ENCODE data around the gene IL1RAP.
"Not testable (repeated sequence)": the region's sequence is repeated elsewhere in the genome, so short reads cannot be mapped to it uniquely, and the experiment has no call there.

IL1RAP gene

DNA sequence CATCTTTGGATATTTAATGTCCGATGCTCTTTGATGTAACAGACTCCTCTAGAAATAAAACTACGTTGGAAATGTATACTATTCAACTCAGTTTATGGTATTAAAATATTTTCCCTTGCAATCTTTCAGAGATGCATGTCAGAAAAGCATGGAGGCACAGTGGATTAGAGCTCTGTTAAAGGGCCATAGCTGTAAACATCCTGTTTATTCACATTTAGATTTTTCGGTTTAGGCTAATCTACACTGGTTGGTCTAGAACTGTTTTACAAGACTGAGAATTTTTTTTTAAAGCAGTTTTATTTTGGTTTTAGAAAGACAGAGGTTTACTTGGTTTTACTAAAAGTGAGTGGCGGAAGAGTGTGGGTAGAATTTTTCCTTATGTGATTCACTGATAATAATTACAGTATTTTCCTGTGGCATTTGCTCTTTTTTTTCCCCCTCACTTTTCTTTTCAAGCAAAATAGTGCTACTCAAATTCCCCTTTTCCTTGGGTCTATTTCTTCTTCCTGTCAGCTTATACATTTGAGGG lies 132.1 kb downstream of the IL1RAP start:
- no peaks in the 10 kb centered on the region for H3K27me3 ChIP-seq (ENCODE audit: control insufficient read depth, insufficient read depth, low read length)
- no peaks in the 10 kb centered on the region for H3K9me3 ChIP-seq (ENCODE audit: control insufficient read depth, insufficient read depth, low read length)
- no CpG with 5 or more reads among the region's 4 CpGs for WGBS (ENCODE audit: insufficient coverage, insufficient read length)
- no peak overlapping the region for H3K27ac ChIP-seq (ENCODE audit: low read length)
- H3K4me1 ChIP-seq (ENCODE audit: control insufficient read depth, insufficient read depth, low read length), result peaks cover 1% of the 10 kb centered on the region; the same call in 1 of the 2 replicates
- no peak for DNase-seq (ENCODE audit: low read depth, low spot score)
- no peaks in the 10 kb centered on the region for H3K36me3 ChIP-seq (ENCODE audit: control insufficient read depth, insufficient read depth, low read length)
- H3K4me3 ChIP-seq (ENCODE audit: low read length), result no peak overlapping the region

DNA sequence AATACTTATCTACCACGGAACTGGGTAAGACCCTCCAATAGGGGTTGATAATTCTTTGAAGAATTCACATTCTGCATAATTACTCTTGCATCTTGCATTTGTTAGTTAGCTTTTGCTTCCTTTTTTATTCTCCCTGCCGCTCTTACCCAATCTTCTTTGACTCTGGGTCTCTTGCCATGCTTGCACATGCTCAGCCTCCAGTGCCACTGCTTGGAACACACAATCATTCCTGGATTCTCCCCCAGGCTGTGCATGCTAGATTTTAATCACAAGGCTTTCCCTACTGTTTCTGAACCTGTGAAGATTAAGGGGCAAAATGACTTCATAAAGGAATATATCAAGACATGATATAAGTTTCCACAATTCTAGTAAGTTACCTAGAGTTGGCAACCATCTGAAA lies 133.1 kb downstream of the IL1RAP start:
- no peaks in the 10 kb centered on the region for H3K36me3 ChIP-seq (ENCODE audit: control insufficient read depth, insufficient read depth, low read length)
- peaks cover 1% of the 10 kb centered on the region; the same call in 1 of the 2 replicates for H3K4me1 ChIP-seq (ENCODE audit: control insufficient read depth, insufficient read depth, low read length)
- DNase-seq (ENCODE audit: low read depth, low spot score), result no peak
- no peaks in the 10 kb centered on the region for H3K27me3 ChIP-seq (ENCODE audit: control insufficient read depth, insufficient read depth, low read length)
- H3K4me3 ChIP-seq (ENCODE audit: low read length), result no peak overlapping the region
- no CpG with 5 or more reads among the region's 2 CpGs for WGBS (ENCODE audit: insufficient coverage, insufficient read length)
- H3K9me3 ChIP-seq (ENCODE audit: control insufficient read depth, insufficient read depth, low read length), result no peaks in the 10 kb centered on the region
- H3K27ac ChIP-seq (ENCODE audit: low read length), result no peak overlapping the region

DNA sequence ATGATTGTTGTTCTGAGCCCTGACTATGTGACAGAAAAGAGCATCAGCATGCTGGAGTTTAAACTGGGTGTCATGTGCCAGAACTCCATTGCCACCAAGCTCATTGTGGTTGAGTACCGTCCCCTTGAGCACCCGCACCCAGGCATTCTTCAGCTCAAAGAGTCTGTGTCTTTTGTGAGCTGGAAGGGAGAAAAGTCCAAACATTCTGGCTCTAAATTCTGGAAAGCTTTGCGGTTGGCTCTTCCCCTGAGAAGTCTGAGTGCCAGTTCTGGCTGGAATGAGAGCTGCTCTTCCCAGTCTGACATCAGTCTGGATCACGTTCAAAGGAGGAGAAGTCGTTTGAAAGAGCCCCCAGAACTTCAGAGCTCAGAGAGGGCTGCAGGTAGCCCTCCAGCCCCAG lies 142.0 kb downstream of the IL1RAP start:
- no peak overlapping the region for H3K27ac ChIP-seq (ENCODE audit: low read length)
- WGBS (ENCODE audit: insufficient coverage, insufficient read length), result no CpG with 5 or more reads among the region's 5 CpGs
- H3K36me3 ChIP-seq (ENCODE audit: control insufficient read depth, insufficient read depth, low read length), result no peaks in the 10 kb centered on the region
- no peak for DNase-seq (ENCODE audit: low read depth, low spot score)
- no peaks in the 10 kb centered on the region for H3K9me3 ChIP-seq (ENCODE audit: control insufficient read depth, insufficient read depth, low read length)
- no peaks in the 10 kb centered on the region for H3K4me1 ChIP-seq (ENCODE audit: control insufficient read depth, insufficient read depth, low read length)
- no peak overlapping the region for H3K4me3 ChIP-seq (ENCODE audit: low read length)
- no peaks in the 10 kb centered on the region for H3K27me3 ChIP-seq (ENCODE audit: control insufficient read depth, insufficient read depth, low read length)

DNA sequence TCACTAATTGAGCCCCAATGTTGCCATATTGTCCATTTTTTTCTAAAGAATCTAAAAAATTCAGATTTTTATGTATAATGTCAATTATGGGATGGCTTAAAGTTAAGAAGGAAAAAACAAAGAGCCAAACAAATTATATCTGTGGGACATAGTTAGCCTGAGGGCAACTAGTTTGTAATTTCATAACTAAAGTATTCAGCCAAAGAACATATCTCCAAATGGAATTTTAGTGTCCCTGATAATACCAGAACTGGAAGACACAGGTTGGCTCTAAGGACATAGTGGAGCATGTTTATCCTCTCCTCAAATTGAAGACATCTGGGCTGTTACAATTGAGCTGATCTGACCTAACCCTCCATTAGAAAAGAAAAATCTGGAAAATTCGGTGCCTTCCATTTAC lies 144.2 kb downstream of the IL1RAP start:
- DNase-seq (ENCODE audit: low read depth, low spot score), result no peak
- H3K4me3 ChIP-seq (ENCODE audit: low read length), result no peak overlapping the region
- no peaks in the 10 kb centered on the region for H3K9me3 ChIP-seq (ENCODE audit: control insufficient read depth, insufficient read depth, low read length)
- WGBS (ENCODE audit: insufficient coverage, insufficient read length), result no CpG with 5 or more reads among the region's 1 CpG
- no peaks in the 10 kb centered on the region for H3K4me1 ChIP-seq (ENCODE audit: control insufficient read depth, insufficient read depth, low read length)
- H3K36me3 ChIP-seq (ENCODE audit: control insufficient read depth, insufficient read depth, low read length), result no peaks in the 10 kb centered on the region
- H3K27ac ChIP-seq (ENCODE audit: low read length), result no peak overlapping the region
- H3K27me3 ChIP-seq (ENCODE audit: control insufficient read depth, insufficient read depth, low read length), result no peaks in the 10 kb centered on the region

DNA sequence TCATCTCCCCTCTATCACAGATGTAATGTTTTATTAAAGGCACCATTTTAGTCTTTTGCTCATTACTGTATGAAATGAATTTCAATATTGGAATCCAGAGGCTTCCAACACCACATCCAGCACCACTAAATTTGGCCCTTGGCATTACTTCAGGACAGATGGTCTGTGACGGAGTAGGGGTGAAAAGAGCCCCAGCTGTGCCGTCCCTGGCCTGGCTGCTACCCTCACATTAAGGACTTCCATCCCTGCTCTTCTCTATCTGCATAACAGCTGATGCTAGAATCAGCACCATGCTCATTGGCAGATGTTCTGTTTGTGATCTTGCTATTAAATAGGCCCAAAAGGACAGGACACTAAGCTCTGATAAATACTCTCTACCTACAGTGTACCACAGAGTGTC lies 152.9 kb downstream of the IL1RAP start:
- no peak for DNase-seq (ENCODE audit: low read depth, low spot score)
- H3K27ac ChIP-seq (ENCODE audit: low read length), result no peak overlapping the region
- H3K4me1 ChIP-seq (ENCODE audit: control insufficient read depth, insufficient read depth, low read length), result no peaks in the 10 kb centered on the region
- H3K4me3 ChIP-seq (ENCODE audit: low read length), result no peak overlapping the region
- H3K36me3 ChIP-seq (ENCODE audit: control insufficient read depth, insufficient read depth, low read length), result no peaks in the 10 kb centered on the region
- no peaks in the 10 kb centered on the region for H3K27me3 ChIP-seq (ENCODE audit: control insufficient read depth, insufficient read depth, low read length)
- no CpG with 5 or more reads among the region's 2 CpGs for WGBS (ENCODE audit: insufficient coverage, insufficient read length)
- H3K9me3 ChIP-seq (ENCODE audit: control insufficient read depth, insufficient read depth, low read length), result no peaks in the 10 kb centered on the region

DNA sequence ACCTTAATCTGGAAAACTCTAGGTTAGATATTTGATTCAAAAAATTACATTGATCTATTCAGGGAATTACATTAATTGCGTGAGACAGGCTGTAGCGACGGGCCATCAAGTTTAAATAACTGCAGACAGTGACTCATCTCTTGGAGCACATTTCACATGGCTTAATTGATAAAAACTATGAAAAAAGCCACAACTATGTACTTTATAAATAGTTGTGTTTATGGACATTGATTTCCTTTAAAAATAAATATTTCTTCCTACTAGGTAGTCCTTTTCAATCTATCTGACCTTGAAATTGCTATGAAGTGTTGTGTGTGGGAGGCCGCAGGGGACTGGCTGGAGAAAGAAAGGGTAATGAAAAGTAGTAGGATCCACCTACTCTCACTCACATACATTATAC lies 157.8 kb downstream of the IL1RAP start:
- Histone ChIP-seq H3K9me3 (ENCODE audit: control insufficient read depth, insufficient read depth, low read length) (no peaks in the 10 kb centered on the region), H3K36me3 (ENCODE audit: control insufficient read depth, insufficient read depth, low read length) (no peaks in the 10 kb centered on the region), H3K27ac (ENCODE audit: low read length) (no peak overlapping the region), H3K4me1 (ENCODE audit: control insufficient read depth, insufficient read depth, low read length) (no peaks in the 10 kb centered on the region), H3K4me3 (ENCODE audit: low read length) (no peak overlapping the region), H3K27me3 (ENCODE audit: control insufficient read depth, insufficient read depth, low read length) (no peaks in the 10 kb centered on the region)
- WGBS (ENCODE audit: insufficient coverage, insufficient read length), result no CpG with 5 or more reads among the region's 4 CpGs
- no peak for DNase-seq (ENCODE audit: low read depth, low spot score)

DNA sequence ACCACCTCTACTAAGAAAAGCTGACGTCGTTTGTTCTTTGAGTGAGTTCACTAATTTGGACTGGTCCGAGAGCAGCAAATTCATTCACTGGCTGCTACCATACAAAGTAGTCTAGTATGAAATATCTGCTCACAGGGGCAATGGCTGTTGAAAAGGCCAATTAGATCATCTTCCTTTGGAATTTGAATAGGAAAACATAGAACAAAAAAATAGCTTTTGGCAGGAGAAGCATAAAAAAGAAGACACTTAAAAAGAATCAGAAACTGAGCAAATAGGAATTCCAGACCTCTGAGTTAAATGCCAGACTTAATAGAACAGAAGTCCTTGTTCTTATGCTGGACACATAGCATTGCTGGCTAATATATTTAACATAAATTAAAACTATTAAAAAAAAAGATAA lies 159.3 kb downstream of the IL1RAP start:
- no peaks in the 10 kb centered on the region for H3K36me3 ChIP-seq (ENCODE audit: control insufficient read depth, insufficient read depth, low read length)
- no CpG with 5 or more reads among the region's 3 CpGs for WGBS (ENCODE audit: insufficient coverage, insufficient read length)

DNA sequence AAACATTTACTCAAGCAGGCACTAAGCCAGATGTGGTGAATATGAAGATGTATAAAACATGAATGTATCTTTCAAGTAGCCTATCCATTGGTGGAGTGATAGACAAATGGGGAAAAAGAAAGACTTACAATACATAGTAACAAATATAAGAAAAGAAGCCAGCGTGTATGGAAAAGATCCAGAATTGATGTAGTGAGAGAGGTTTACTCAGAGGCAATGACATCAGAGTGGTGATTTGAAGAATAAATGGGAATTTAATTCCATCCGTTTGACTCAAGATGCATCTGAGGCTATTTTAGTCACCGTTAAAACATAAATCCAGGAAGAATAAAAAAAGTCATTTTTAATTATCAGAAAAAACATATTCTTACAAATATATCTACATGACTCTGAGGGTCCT lies 162.6 kb downstream of the IL1RAP start:
- Histone ChIP-seq H3K4me1 (ENCODE audit: control insufficient read depth, insufficient read depth, low read length) (no peaks in the 10 kb centered on the region), H3K27me3 (ENCODE audit: control insufficient read depth, insufficient read depth, low read length) (no peaks in the 10 kb centered on the region), H3K4me3 (ENCODE audit: low read length) (no peak overlapping the region), H3K27ac (ENCODE audit: low read length) (no peak overlapping the region), H3K36me3 (ENCODE audit: control insufficient read depth, insufficient read depth, low read length) (no peaks in the 10 kb centered on the region), H3K9me3 (ENCODE audit: control insufficient read depth, insufficient read depth, low read length) (no peaks in the 10 kb centered on the region)
- WGBS (ENCODE audit: insufficient coverage, insufficient read length), result no CpG with 5 or more reads among the region's 3 CpGs
- no peak for DNase-seq (ENCODE audit: low read depth, low spot score)

More for the DNA sequence above, 159.3 kb downstream of the IL1RAP start:
- no peaks in the 10 kb centered on the region for H3K4me1 ChIP-seq (ENCODE audit: control insufficient read depth, insufficient read depth, low read length)
- no peak for DNase-seq (ENCODE audit: low read depth, low spot score)
- H3K4me3 ChIP-seq (ENCODE audit: low read length), result no peak overlapping the region
- no peaks in the 10 kb centered on the region for H3K27me3 ChIP-seq (ENCODE audit: control insufficient read depth, insufficient read depth, low read length)
- no peaks in the 10 kb centered on the region for H3K9me3 ChIP-seq (ENCODE audit: control insufficient read depth, insufficient read depth, low read length)
- H3K27ac ChIP-seq (ENCODE audit: low read length), result no peak overlapping the region

DNA sequence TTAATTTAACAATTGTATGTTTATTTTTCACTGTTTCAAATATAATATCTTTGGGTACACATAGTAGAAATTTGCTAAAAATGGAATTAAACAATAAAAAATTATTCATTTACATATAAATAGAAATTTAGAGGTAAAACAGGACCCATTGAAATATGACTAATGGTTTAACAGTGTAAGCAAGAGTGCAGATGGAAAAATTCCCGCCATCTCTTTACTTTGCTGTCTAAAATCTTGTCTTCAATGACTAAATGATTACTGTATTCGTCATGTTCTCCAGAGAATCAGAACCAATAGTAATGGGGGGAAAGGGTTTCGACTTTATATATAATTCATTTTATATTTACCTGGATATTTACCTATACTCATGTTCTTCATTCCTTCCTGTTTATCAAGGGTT lies 163.1 kb downstream of the IL1RAP start:
- H3K36me3 ChIP-seq (ENCODE audit: control insufficient read depth, insufficient read depth, low read length), result no peaks in the 10 kb centered on the region
- WGBS (ENCODE audit: insufficient coverage, insufficient read length), result no CpG with 5 or more reads among the region's 3 CpGs
- no peaks in the 10 kb centered on the region for H3K4me1 ChIP-seq (ENCODE audit: control insufficient read depth, insufficient read depth, low read length)
- H3K4me3 ChIP-seq (ENCODE audit: low read length), result no peak overlapping the region
- H3K27me3 ChIP-seq (ENCODE audit: control insufficient read depth, insufficient read depth, low read length), result no peaks in the 10 kb centered on the region
- H3K27ac ChIP-seq (ENCODE audit: low read length), result no peak overlapping the region
- no peak for DNase-seq (ENCODE audit: low read depth, low spot score)
- H3K9me3 ChIP-seq (ENCODE audit: control insufficient read depth, insufficient read depth, low read length), result no peaks in the 10 kb centered on the region

DNA sequence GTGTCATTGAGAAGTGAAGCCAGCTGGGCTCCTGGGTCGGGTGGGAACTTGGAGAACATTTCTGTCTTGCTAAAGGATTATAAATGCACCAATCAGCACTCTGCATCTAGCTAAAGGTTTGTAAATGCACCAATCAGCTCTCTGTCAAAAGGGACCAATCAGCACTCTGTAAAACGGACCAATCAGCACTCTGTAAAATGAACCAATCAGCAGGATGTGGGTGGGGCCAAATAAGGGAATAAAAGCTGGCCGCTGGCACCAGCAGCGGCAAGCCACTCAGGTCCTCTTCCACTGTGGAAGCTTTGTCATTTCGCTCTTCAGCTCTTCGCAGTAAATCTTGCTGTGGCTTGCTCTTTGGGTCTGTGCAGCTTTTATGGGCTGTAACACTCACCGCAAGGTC lies 164.0 kb downstream of the IL1RAP start:
- not testable (repeated sequence) for H3K27me3 ChIP-seq (ENCODE audit: control insufficient read depth, insufficient read depth, low read length); H3K27ac ChIP-seq (ENCODE audit: low read length); H3K9me3 ChIP-seq (ENCODE audit: control insufficient read depth, insufficient read depth, low read length); H3K36me3 ChIP-seq (ENCODE audit: control insufficient read depth, insufficient read depth, low read length); H3K4me1 ChIP-seq (ENCODE audit: control insufficient read depth, insufficient read depth, low read length); H3K4me3 ChIP-seq (ENCODE audit: low read length); DNase-seq (ENCODE audit: low read depth, low spot score)
- WGBS (ENCODE audit: insufficient coverage, insufficient read length), result no CpG with 5 or more reads among the region's 7 CpGs

DNA sequence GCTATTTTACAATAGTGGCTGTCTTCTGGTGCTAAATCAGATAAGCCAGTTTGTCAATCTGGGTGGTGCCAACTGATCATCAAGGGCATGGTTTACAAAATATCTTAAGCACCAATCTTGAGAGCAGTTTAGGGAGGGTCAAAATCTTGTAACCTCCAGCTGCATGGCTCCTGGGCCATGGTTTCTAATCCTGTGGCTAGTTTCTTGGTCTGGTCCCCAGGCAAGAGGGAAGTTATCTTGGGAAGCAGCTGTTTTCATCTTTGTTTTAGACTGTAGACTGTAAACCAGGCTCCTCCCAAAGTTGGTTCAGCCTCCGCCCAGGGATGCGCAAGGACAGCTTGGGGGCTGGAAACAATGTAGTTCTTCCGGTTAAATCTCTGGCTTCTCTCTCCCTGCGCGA lies 166.8 kb downstream of the IL1RAP start:
- Histone ChIP-seq H3K9me3 (ENCODE audit: control insufficient read depth, insufficient read depth, low read length) (no peaks in the 10 kb centered on the region), H3K4me1 (ENCODE audit: control insufficient read depth, insufficient read depth, low read length) (no peaks in the 10 kb centered on the region), H3K4me3 (ENCODE audit: low read length) (no peak overlapping the region), H3K36me3 (ENCODE audit: control insufficient read depth, insufficient read depth, low read length) (no peaks in the 10 kb centered on the region), H3K27me3 (ENCODE audit: control insufficient read depth, insufficient read depth, low read length) (no peaks in the 10 kb centered on the region), H3K27ac (ENCODE audit: low read length) (no peak overlapping the region)
- no CpG with 5 or more reads among the region's 5 CpGs for whole genome bisulfite sequencing (ENCODE audit: insufficient coverage, insufficient read length)
- no peak for DNase-seq (ENCODE audit: low read depth, low spot score)
